GM23248 (cell line): ENCODE results near the gene FAM32A. TPM values are rescaled to one million over a fixed set of nuclear protein-coding genes. Genes with fewer than 3 reads are reported as not detected.

Experiments used
- DNase-seq: peaks from one replicate; pipeline ENCODE4 v3.0.0-alpha.2; 2015
- H2AFZ ChIP-seq: fragments of 200-600 bp; sonication (generic); 2 replicates; pipeline ENCODE4 v1.6.1; 2016; ENCODE audit warnings: antibody characterized with exemption
- H3F3A ChIP-seq: fragments of 200-600 bp; sonication (generic); 2 replicates; pipeline ENCODE4 v1.6.1; 2016; ENCODE audit warnings: mild to moderate bottlenecking, antibody characterized with exemption, mixed run types; ENCODE audit not compliant: insufficient read depth
- H3K27ac ChIP-seq: fragments of 200-600 bp; sonication (generic); 2 replicates; pipeline ENCODE4 v1.5.1; 2016; ENCODE audit warnings: mild to moderate bottlenecking
- H3K27me3 ChIP-seq: fragments of 200-600 bp; sonication (generic); replicated peaks from 2 replicates; pipeline ENCODE4 v1.6.1; 2016; ENCODE audit warnings: mild to moderate bottlenecking; ENCODE audit not compliant: insufficient read depth
- H3K36me3 ChIP-seq: fragments of 200-600 bp; sonication (generic); 2 replicates; pipeline ENCODE4 v1.6.1; 2016; ENCODE audit warnings: low read depth, mild to moderate bottlenecking
- H3K4me1 ChIP-seq: fragments of 200-600 bp; sonication (generic); 2 replicates; pipeline ENCODE4 v1.6.1; 2016; ENCODE audit warnings: mild to moderate bottlenecking; ENCODE audit not compliant: insufficient read depth
- H3K4me2 ChIP-seq: fragments of 200-600 bp; sonication (generic); one replicate; pipeline ENCODE4 v1.6.1; 2016; ENCODE audit warnings: mild to moderate bottlenecking; ENCODE audit not compliant: unreplicated experiment
- H3K4me3 ChIP-seq: fragments of 200-600 bp; sonication (generic); 2 replicates; pipeline ENCODE4 v1.5.1; 2016; ENCODE audit warnings: mild to moderate bottlenecking
- H3K79me2 ChIP-seq: fragments of 200-600 bp; sonication (generic); 2 replicates; pipeline ENCODE4 v1.6.1; 2016; ENCODE audit warnings: mild to moderate bottlenecking; ENCODE audit not compliant: insufficient read depth
- H3K9ac ChIP-seq: fragments of 200-600 bp; sonication (generic); 2 replicates; pipeline ENCODE4 v1.6.1; 2016; ENCODE audit warnings: mild to moderate bottlenecking
- H3K9me2 ChIP-seq: fragments of 200-600 bp; sonication (generic); 2 replicates; pipeline ENCODE4 v1.6.1; 2016; ENCODE audit warnings: mixed run types, mild to moderate bottlenecking, moderate library complexity; ENCODE audit not compliant: insufficient read depth
- H3K9me3 ChIP-seq: fragments of 200-600 bp; sonication (generic); one replicate; pipeline ENCODE4 v1.6.1; 2017; ENCODE audit warnings: low read depth
- H4K20me1 ChIP-seq: fragments of 200-600 bp; sonication (generic); 2 replicates; pipeline ENCODE4 v1.6.0; 2016; ENCODE audit not compliant: insufficient read depth
- EZH2 ChIP-seq: fragments of 200-600 bp; sonication (generic); IDR thresholded peaks from 2 replicates; pipeline ENCODE4 v1.6.1; 2018; ENCODE audit warnings: antibody characterized with exemption, mild to moderate bottlenecking; ENCODE audit not compliant: insufficient read depth, poor library complexity, severe bottlenecking
- EZH2phosphoT487 ChIP-seq: fragments of 200-600 bp; sonication (generic); IDR thresholded peaks from 2 replicates; pipeline ENCODE4 v1.6.1; 2018; ENCODE audit warnings: antibody characterized with exemption, moderate library complexity, mild to moderate bottlenecking, low read depth; ENCODE audit not compliant: insufficient read depth
- WGBS, 2 experiments: methylation state at CpG; one replicate each; pipeline ENCODE4 v1.1.6; 2015 to 2017; ENCODE audit warnings: low lambda C conversion rate in 2 of 2, low coverage in 1 of 2; ENCODE audit errors: missing lambda C conversion rate in 2 of 2; 5-methylcytosine and 5-hydroxymethylcytosine counted together
- in situ Hi-C: fragments of 300-500 bp; cut with MboI; formaldehyde crosslinking; loops from 2 replicates; pipeline ENCODE4 v1.15.0; 2020
- polyA plus RNA-seq: library from polyadenylated mRNA; unstranded; fragments of >200 nt; fragmentation: Nextera tagmentation; extraction: Ambion mirVana; gene quantifications from 2 replicates; pipeline ENCODE4 v1.2.1, GENCODE V29; 2016
- total RNA-seq: library from RNA; depleted of rRNA; stranded (reverse); fragments of >200 nt; shearing (Covaris generic); gene quantifications from 2 replicates; pipeline ENCODE4 v1.2.3, GENCODE V29; 2014; rRNA removed

Gene FAM32A
- total RNA-seq = 114 and 120 TPM in 2 replicates
- polyA plus RNA-seq = 122 and 126 TPM in 2 replicates

DNA sequence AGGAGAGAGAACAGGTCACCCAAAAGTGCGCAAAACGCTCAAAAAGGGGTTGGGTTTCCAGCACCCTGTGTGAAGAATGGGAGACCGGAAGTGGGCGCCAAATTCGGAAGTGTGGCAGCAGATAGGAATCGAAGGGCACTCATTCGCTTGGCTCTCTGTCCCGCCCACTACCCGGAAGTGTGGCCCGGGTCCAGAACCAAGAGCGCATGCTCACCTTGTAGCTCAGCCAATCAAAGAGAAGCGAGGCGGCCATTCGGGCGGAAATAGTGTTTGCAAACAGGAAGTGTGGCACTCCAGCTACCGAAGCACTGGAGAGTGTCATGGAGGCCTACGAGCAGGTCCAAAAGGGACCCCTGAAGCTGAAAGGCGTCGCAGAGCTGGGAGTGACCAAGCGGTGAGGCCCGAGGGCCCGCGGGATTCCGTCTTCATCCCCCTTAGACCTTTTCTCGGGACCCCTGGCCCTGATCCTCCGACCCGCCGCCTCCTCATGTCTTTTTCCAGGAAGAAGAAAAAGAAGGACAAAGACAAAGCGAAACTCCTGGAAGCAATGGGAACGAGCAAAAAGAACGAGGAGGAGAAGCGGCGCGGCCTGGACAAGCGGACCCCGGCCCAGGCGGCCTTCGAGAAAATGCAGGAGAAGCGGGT, at the start of gene FAM32A:
Gene FAM32A (plus strand): TSS at position 288 of the 645 bp plus-strand sequence. CDS start 33 bp downstream, at position 321.
- Histone ChIP-seq H3K27me3 (no peaks in the 10 kb centered on the region), H2AFZ (peak within 1 kb of the TSS; percentile 95), H3K79me2 (peaks cover 39% of the 10 kb centered on the region), H3K4me2 (peak within 1 kb of the TSS; percentile 89), H3K4me1 (peaks cover 18% of the 10 kb centered on the region), H3K9ac (peak within 1 kb of the TSS; percentile 87), H3K9me3 (no peaks in the 10 kb centered on the region), H3F3A (no peaks in the 10 kb centered on the region), H3K4me3 (peak within 1 kb of the TSS; percentile 86), H3K9me2 (no peaks in the 10 kb centered on the region), H3K27ac (peak within 1 kb of the TSS; percentile 58), H3K36me3 (peaks cover 5% of the 10 kb centered on the region; the same call in 1 of the 2 replicates), H4K20me1 (no peaks in the 10 kb centered on the region)
- DNase-seq = peak; percentile 98
- WGBS, 2 experiments = 0 to 1% methylated on average over 35 to 39 of the region's 39 CpGs
- in situ Hi-C loops = loop anchor here (10.0 to 25.0 kb wide), 2 partner anchors 140 to 548 kb away; partner anchors contain the start of gene CYP4F3
- TF ChIP-seq EZH2 = no peak
- TF ChIP-seq EZH2phosphoT487 = no peak

- no peak overlapping the region for H3K9ac ChIP-seq
Observed at GRCh38 chr19:16135430-16136127, 49.6 kb upstream of the FAM32A start.

DNA sequence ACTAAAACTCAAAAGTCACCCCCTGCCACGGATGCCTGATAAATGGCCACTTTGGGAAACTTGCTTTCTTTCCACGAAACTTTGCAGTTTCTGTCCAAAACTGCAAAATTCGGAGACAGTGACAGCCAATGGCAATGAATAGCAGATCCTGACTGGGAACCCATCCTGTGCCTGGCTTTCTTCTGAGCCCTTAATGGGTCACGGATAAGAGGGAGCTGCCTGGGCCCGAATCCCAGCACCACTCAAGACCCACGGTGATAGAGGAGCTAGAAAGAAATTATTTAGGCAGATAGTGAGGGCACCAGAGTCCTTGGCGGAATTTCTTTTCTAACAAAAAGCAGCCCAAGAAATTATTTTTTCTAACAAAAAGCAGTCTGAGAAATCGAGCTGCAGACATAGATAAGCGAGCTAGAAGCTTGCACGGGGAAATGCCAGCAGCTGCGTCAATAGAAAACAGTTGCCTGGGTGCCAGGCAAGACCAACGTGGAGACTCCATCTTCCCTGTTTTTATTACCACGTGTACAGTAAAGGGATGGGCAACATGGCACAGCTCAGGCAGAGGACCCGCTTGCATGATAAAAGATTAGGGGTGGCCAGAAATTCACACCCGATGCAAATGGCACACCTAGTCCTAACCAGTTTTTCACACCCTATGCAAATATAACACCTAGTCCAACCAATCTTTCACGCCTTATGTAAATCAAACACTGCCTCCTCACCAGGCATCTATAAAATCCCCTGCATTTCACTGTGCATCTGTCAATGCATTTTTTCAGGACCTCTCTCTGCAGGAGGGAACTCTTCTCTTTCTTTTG, 48.8 kb upstream of the FAM32A start:
- Histone ChIP-seq H3K9ac (no peak overlapping the region), H3K27me3 (no peaks in the 10 kb centered on the region), H3K79me2 (no peaks in the 10 kb centered on the region), H2AFZ (no peak overlapping the region), H3K36me3 (no peaks in the 10 kb centered on the region; the same call in 1 of the 2 replicates), H3K4me2 (no peak overlapping the region), H3K4me1 (no peaks in the 10 kb centered on the region), H3K27ac (no peak overlapping the region), H3K9me3 (no peaks in the 10 kb centered on the region), H3F3A (no peaks in the 10 kb centered on the region), H4K20me1 (no peaks in the 10 kb centered on the region), H3K9me2 (no peaks in the 10 kb centered on the region), H3K4me3 (no peak overlapping the region)
- TF ChIP-seq EZH2phosphoT487 = no peak
- no peak for TF ChIP-seq EZH2
- no peak for DNase-seq
- in situ Hi-C loops = no loop called here
- 30 to 32% methylated on average over 16 of the region's 16 CpGs for WGBS, 2 experiments

More at GRCh38 chr19:16135430-16136127, 49.6 kb upstream of the FAM32A start:
- TF ChIP-seq EZH2 (no peak), EZH2phosphoT487 (no peak)
- no peak for DNase-seq
- Histone ChIP-seq H3K27me3 (no peaks in the 10 kb centered on the region), H3K9me3 (no peaks in the 10 kb centered on the region), H3K4me3 (no peak overlapping the region), H3K79me2 (no peaks in the 10 kb centered on the region), H3F3A (no peaks in the 10 kb centered on the region), H3K4me2 (no peak overlapping the region), H3K36me3 (no peaks in the 10 kb centered on the region; the same call in 1 of the 2 replicates), H3K4me1 (no peaks in the 10 kb centered on the region), H3K9me2 (no peaks in the 10 kb centered on the region), H3K27ac (no peak overlapping the region), H4K20me1 (no peaks in the 10 kb centered on the region), H2AFZ (no peak overlapping the region)
- 75 to 76% methylated on average over 4 of the region's 4 CpGs for WGBS, 2 experiments
- in situ Hi-C loops = no loop called here

GRCh38 chr19:16139752-16140151, 45.5 kb upstream of the FAM32A start:
- no peaks in the 10 kb centered on the region for H4K20me1 ChIP-seq
- H2AFZ ChIP-seq = no peak overlapping the region
- no peaks in the 10 kb centered on the region for H3K79me2 ChIP-seq
- no peaks in the 10 kb centered on the region for H3K4me1 ChIP-seq
- no peaks in the 10 kb centered on the region for H3K9me3 ChIP-seq
- WGBS, 2 experiments = 79 to 80% methylated on average over 13 of the region's 13 CpGs
- no peak overlapping the region for H3K4me2 ChIP-seq
- H3K9me2 ChIP-seq = no peaks in the 10 kb centered on the region
- H3K27ac ChIP-seq = no peak overlapping the region
- DNase-seq = no peak
- TF ChIP-seq EZH2phosphoT487 (no peak), EZH2 (no peak)
- no peaks in the 10 kb centered on the region for H3K36me3 ChIP-seq
- H3F3A ChIP-seq = no peaks in the 10 kb centered on the region
- H3K27me3 ChIP-seq = no peaks in the 10 kb centered on the region
- in situ Hi-C loops = no loop called here
- no peak overlapping the region for H3K9ac ChIP-seq
- H3K4me3 ChIP-seq = no peak overlapping the region
